ENCODE data around the gene SORCS1.

DNA sequence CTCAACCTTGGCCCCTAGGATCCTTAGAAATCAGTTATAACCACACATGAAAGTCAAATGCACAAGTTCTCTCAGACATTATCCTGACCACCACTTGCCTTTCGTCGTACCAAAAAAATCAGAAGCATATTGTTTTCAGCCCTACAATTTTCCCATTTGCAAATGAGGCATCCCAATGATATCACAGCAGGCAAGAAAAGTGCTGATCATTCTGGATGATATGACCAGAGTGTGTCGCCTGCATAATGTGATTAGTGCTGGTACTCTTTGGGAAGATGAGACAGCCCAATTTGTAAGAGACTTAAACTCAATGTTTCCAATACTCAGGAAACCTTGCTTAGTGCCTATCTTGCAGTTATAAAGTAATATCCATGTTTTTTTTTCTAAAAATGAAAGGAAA, 168.0 kb downstream of the SORCS1 start:
- TF ChIP-seq, protein P1, sequence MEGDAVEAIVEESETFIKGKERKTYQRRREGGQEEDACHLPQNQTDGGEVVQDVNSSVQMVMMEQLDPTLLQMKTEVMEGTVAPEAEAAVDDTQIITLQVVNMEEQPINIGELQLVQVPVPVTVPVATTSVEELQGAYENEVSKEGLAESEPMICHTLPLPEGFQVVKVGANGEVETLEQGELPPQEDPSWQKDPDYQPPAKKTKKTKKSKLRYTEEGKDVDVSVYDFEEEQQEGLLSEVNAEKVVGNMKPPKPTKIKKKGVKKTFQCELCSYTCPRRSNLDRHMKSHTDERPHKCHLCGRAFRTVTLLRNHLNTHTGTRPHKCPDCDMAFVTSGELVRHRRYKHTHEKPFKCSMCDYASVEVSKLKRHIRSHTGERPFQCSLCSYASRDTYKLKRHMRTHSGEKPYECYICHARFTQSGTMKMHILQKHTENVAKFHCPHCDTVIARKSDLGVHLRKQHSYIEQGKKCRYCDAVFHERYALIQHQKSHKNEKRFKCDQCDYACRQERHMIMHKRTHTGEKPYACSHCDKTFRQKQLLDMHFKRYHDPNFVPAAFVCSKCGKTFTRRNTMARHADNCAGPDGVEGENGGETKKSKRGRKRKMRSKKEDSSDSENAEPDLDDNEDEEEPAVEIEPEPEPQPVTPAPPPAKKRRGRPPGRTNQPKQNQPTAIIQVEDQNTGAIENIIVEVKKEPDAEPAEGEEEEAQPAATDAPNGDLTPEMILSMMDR (IDR thresholded peaks at IDR 0.05), result no peak
- TF ChIP-seq POLR2A (IDR thresholded peaks at IDR 0.05), result no peak

Measured in tibial nerve (tissue), 3 donors.